Chondrocyte (in vitro differentiated cells): ENCODE measurements around the gene PGBD4. TPM values are rescaled to one million over a fixed set of nuclear protein-coding genes. Genes with fewer than 3 reads are reported as not detected.
"Not testable (repeated sequence)": the region's sequence is repeated elsewhere in the genome, so short reads cannot be mapped to it uniquely, and the experiment has no call there.

Source experiments
- DNase-seq: peaks from one replicate; pipeline ENCODE4 v3.0.0; 2021; ENCODE audit warnings: mixed read lengths, low spot score
- H3K27ac Mint-ChIP-seq: one replicate; pipeline ENCODE4 v1.8.0; 2021; ENCODE audit warnings: mild to moderate bottlenecking, moderate library complexity, mixed read lengths; ENCODE audit not compliant: unreplicated experiment
- H3K27me3 Mint-ChIP-seq: 2 replicates; pipeline ENCODE4 v1.8.0; 2021; ENCODE audit warnings: low read depth, mixed read lengths
- H3K36me3 Mint-ChIP-seq: 2 replicates; pipeline ENCODE4 v1.8.0; 2021; ENCODE audit warnings: low read depth, mixed read lengths
- H3K4me1 Mint-ChIP-seq: 2 replicates; pipeline ENCODE4 v1.8.0; 2021; ENCODE audit warnings: low read depth, mild to moderate bottlenecking, mixed read lengths
- H3K4me3 Mint-ChIP-seq: one replicate; pipeline ENCODE4 v1.8.0; 2021; ENCODE audit warnings: mild to moderate bottlenecking, moderate library complexity, mixed read lengths; ENCODE audit not compliant: unreplicated experiment
- H3K9me3 Mint-ChIP-seq: 2 replicates; pipeline ENCODE4 v1.8.0; 2021; ENCODE audit warnings: low read depth, mixed read lengths
- CTCF ChIP-seq: fragments of 200-600 bp; sonication (generic); IDR thresholded peaks from 2 replicates; pipeline ENCODE4 v1.5.0; 2021; ENCODE audit warnings: antibody characterized with exemption, mild to moderate bottlenecking, moderate library complexity
- total RNA-seq: library from RNA; stranded (reverse); gene quantifications from 3 replicates; pipeline ENCODE4 v1.2.1, GENCODE V29; 2021

Gene PGBD4
- total RNA-seq, 1 donor from 2014 or later = 1.6 TPM

GRCh38 chr15:34111488-34111887, 9.6 kb downstream of the PGBD4 start:
- no peaks in the 10 kb centered on the region for H3K4me1 Mint-ChIP-seq
- DNase-seq = no peak
- no peak overlapping the region for H3K4me3 Mint-ChIP-seq
- H3K27ac Mint-ChIP-seq = no peak overlapping the region
- H3K36me3 Mint-ChIP-seq = no peaks in the 10 kb centered on the region
- H3K27me3 Mint-ChIP-seq = peaks cover 5% of the 10 kb centered on the region
- H3K9me3 Mint-ChIP-seq = no peaks in the 10 kb centered on the region
- no peak for TF ChIP-seq CTCF

GRCh38 chr15:34114215-34114614, 12.3 kb downstream of the PGBD4 start:
- no peak for TF ChIP-seq CTCF
- no peak overlapping the region for H3K27ac Mint-ChIP-seq
- no peaks in the 10 kb centered on the region for H3K9me3 Mint-ChIP-seq
- DNase-seq = no peak
- peaks cover 5% of the 10 kb centered on the region for H3K27me3 Mint-ChIP-seq
- H3K36me3 Mint-ChIP-seq = no peaks in the 10 kb centered on the region
- H3K4me3 Mint-ChIP-seq = no peak overlapping the region
- no peaks in the 10 kb centered on the region for H3K4me1 Mint-ChIP-seq

GRCh38 chr15:34114739-34115138, 12.9 kb downstream of the PGBD4 start:
- Mint-ChIP-seq H3K9me3 (no peaks in the 10 kb centered on the region), H3K36me3 (no peaks in the 10 kb centered on the region), H3K27me3 (peaks cover 5% of the 10 kb centered on the region), H3K27ac (no peak overlapping the region), H3K4me1 (no peaks in the 10 kb centered on the region), H3K4me3 (no peak overlapping the region)
- no peak for TF ChIP-seq CTCF
- no peak for DNase-seq

GRCh38 chr15:34116620-34117019, 14.7 kb downstream of the PGBD4 start:
- H3K27ac Mint-ChIP-seq = no peak overlapping the region
- no peak for TF ChIP-seq CTCF
- H3K9me3 Mint-ChIP-seq = no peaks in the 10 kb centered on the region
- H3K4me1 Mint-ChIP-seq = no peaks in the 10 kb centered on the region
- DNase-seq = no peak
- H3K4me3 Mint-ChIP-seq = no peak overlapping the region
- H3K27me3 Mint-ChIP-seq = peaks cover 5% of the 10 kb centered on the region
- H3K36me3 Mint-ChIP-seq = no peaks in the 10 kb centered on the region

- no peak overlapping the region for H3K4me3 Mint-ChIP-seq
- H3K27me3 Mint-ChIP-seq = peaks cover 2% of the 10 kb centered on the region
- no peak for DNase-seq
- H3K36me3 Mint-ChIP-seq = no peaks in the 10 kb centered on the region
- no peak overlapping the region for H3K27ac Mint-ChIP-seq
- H3K4me1 Mint-ChIP-seq = peaks cover 8% of the 10 kb centered on the region
- TF ChIP-seq CTCF = peak; percentile 31
- H3K9me3 Mint-ChIP-seq = peaks cover 4% of the 10 kb centered on the region
Observed at GRCh38 chr15:34119291-34119690, 17.4 kb downstream of the PGBD4 start.

GRCh38 chr15:34120420-34120819, 18.5 kb downstream of the PGBD4 start:
- not testable (repeated sequence) for H3K36me3 Mint-ChIP-seq, H3K27me3 Mint-ChIP-seq, H3K4me3 Mint-ChIP-seq, H3K9me3 Mint-ChIP-seq, H3K4me1 Mint-ChIP-seq, H3K27ac Mint-ChIP-seq, DNase-seq

- H3K36me3 Mint-ChIP-seq, DNase-seq, H3K27ac Mint-ChIP-seq, H3K4me1 Mint-ChIP-seq, H3K27me3 Mint-ChIP-seq, H3K4me3 Mint-ChIP-seq, H3K9me3 Mint-ChIP-seq: not testable (repeated sequence)
Observed at GRCh38 chr15:34121786-34122185, 19.9 kb downstream of the PGBD4 start.
